ENCODE measurements around the gene KCNK7. TPM values are rescaled to one million over a fixed set of nuclear protein-coding genes. Genes with fewer than 3 reads are reported as not detected.

KCNK7 gene
- total RNA-seq, 2 experiments from 2014 or later = 4.9 to 5.0 TPM

- H3K27ac Mint-ChIP-seq = peak overlapping the region; percentile 100
- intact Hi-C loops (cut with DNase I, micrococcal nuclease) = no loop called here
- H3K27me3 ChIP-seq (ENCODE audit: control insufficient read depth in 1 of 2, insufficient read depth in 2 of 2, low read length in 2 of 2) = no peaks in the 10 kb centered on the region
- H3K4me1 ChIP-seq (ENCODE audit: insufficient read depth, low read length) = peaks cover 68% of the 10 kb centered on the region
- no peak for DNase-seq
- CTCF ChIA-PET = interaction anchor here (0.8 to 2.2 kb wide), 4 partner anchors 11 to 223 kb away, joined by 3 to 10 read pairs (median 5); partner anchors contain the start of genes KAT5 and MUS81
- H3K36me3 ChIP-seq (ENCODE audit: insufficient read depth, low read length) = peaks cover 63% of the 10 kb centered on the region
- H3K4me3 ChIP-seq (ENCODE audit: low read length) = no peak overlapping the region
- peak overlapping the region; percentile 97 for H3K4me3 Mint-ChIP-seq
- POLR2A ChIA-PET = interaction anchor here (0.6 to 6.1 kb wide), 12 partner anchors 11 to 365 kb away, joined by 3 to 244 read pairs (median 4); partner anchors contain the start of genes BANF1, EIF1AD, KAT5 and MAP3K11
- no peaks in the 10 kb centered on the region for H3K9me3 ChIP-seq (ENCODE audit: control insufficient read depth in 1 of 2, insufficient read depth in 1 of 2, low read length in 2 of 2)
- no peaks in the 10 kb centered on the region for H3K27me3 Mint-ChIP-seq
- H3K4me1 Mint-ChIP-seq (ENCODE audit: low read depth) = peaks cover 60% of the 10 kb centered on the region
- no peak for ATAC-seq (ENCODE audit: poor library complexity)
- no peak for TF ChIP-seq CTCF (IDR thresholded peaks at IDR 0.05)
- peaks cover 58% of the 10 kb centered on the region for H3K36me3 Mint-ChIP-seq (ENCODE audit: low read depth)
- H3K9me3 Mint-ChIP-seq = no peaks in the 10 kb centered on the region
- H3K27ac ChIP-seq (ENCODE audit: low read depth in 1 of 2, low read length in 2 of 2) = peak overlapping the region; percentile 68 to 95
Measured at GRCh38 chr11:65637032-65637557, 41.5 kb upstream of the KCNK7 start.

GRCh38 chr11:65636108-65637031 is 40.8 kb upstream of the KCNK7 start:
- Mint-ChIP-seq H3K4me3 (peak overlapping the region; percentile 84), H3K27ac (peak overlapping the region; percentile 100), H3K36me3 (ENCODE audit: low read depth) (peaks cover 56% of the 10 kb centered on the region), H3K4me1 (ENCODE audit: low read depth) (peaks cover 53% of the 10 kb centered on the region), H3K9me3 (no peaks in the 10 kb centered on the region), H3K27me3 (no peaks in the 10 kb centered on the region)
- peak overlapping the region in 1 of 2 donors; percentile 95 for H3K27ac ChIP-seq (ENCODE audit: low read depth in 1 of 2, low read length in 2 of 2)
- no peak overlapping the region for H3K4me3 ChIP-seq (ENCODE audit: low read length)
- no peaks in the 10 kb centered on the region for H3K9me3 ChIP-seq (ENCODE audit: control insufficient read depth in 1 of 2, insufficient read depth in 1 of 2, low read length in 2 of 2)
- H3K36me3 ChIP-seq (ENCODE audit: insufficient read depth, low read length) = peaks cover 63% of the 10 kb centered on the region
- intact Hi-C loops (cut with DNase I, micrococcal nuclease) = no loop called here
- ChIA-PET POLR2A (interaction anchor here (0.6 to 1.7 kb wide), 3 partner anchors 16 to 64 kb away, joined by 3 to 4 read pairs (median 3); partner anchors contain the start of gene PCNX3), CTCF (interaction anchor here (2.2 kb wide), 1 partner anchor 10 kb away, joined by 10 read pairs; no protein-coding TSS in a partner anchor)
- H3K4me1 ChIP-seq (ENCODE audit: insufficient read depth, low read length) = peaks cover 61% of the 10 kb centered on the region
- ATAC-seq (ENCODE audit: poor library complexity) (no peak), DNase-seq (no peak)
- H3K27me3 ChIP-seq (ENCODE audit: control insufficient read depth in 1 of 2, insufficient read depth in 2 of 2, low read length in 2 of 2) = no peaks in the 10 kb centered on the region
- no peak for TF ChIP-seq CTCF (IDR thresholded peaks at IDR 0.05)

GRCh38 chr11:65634905-65635731 is 39.5 kb upstream of the KCNK7 start:
- no peak overlapping the region for H3K27ac ChIP-seq (ENCODE audit: low read depth in 1 of 2, low read length in 2 of 2)
- POLR2A ChIA-PET = interaction anchor here (1.4 to 1.7 kb wide), 2 partner anchors 17 to 20 kb away, joined by 3 to 4 read pairs; partner anchors contain the start of gene PCNX3

More at GRCh38 chr11:65634905-65635731, 39.5 kb upstream of the KCNK7 start:
- H3K36me3 Mint-ChIP-seq (ENCODE audit: low read depth) = peaks cover 62% of the 10 kb centered on the region
- H3K4me1 ChIP-seq (ENCODE audit: insufficient read depth, low read length) = peaks cover 48% of the 10 kb centered on the region
- TF ChIP-seq CTCF (IDR thresholded peaks at IDR 0.05) = no peak
- peak overlapping the region; percentile 39 for H3K4me3 Mint-ChIP-seq
- H3K27me3 ChIP-seq (ENCODE audit: control insufficient read depth in 1 of 2, insufficient read depth in 2 of 2, low read length in 2 of 2) = no peaks in the 10 kb centered on the region
- no peaks in the 10 kb centered on the region for H3K9me3 Mint-ChIP-seq
- H3K36me3 ChIP-seq (ENCODE audit: insufficient read depth, low read length) = peaks cover 70% of the 10 kb centered on the region
- peak overlapping the region; percentile 42 for H3K27ac Mint-ChIP-seq
- DNase-seq (no peak), ATAC-seq (ENCODE audit: poor library complexity) (no peak)
- H3K4me3 ChIP-seq (ENCODE audit: low read length) = no peak overlapping the region
- intact Hi-C loops (cut with DNase I, micrococcal nuclease) = no loop called here
- H3K9me3 ChIP-seq (ENCODE audit: control insufficient read depth in 1 of 2, insufficient read depth in 1 of 2, low read length in 2 of 2) = no peaks in the 10 kb centered on the region
- CTCF ChIA-PET = interaction anchor here (0.5 kb wide), 1 partner anchor 543 kb away, joined by 5 read pairs; no protein-coding TSS in a partner anchor
- peaks cover 45% of the 10 kb centered on the region for H3K4me1 Mint-ChIP-seq (ENCODE audit: low read depth)
- H3K27me3 Mint-ChIP-seq = no peaks in the 10 kb centered on the region
